AG09319 (cell line): ENCODE data around the gene MYOM1.

Experiments used
- DNase-seq: peaks from one replicate; pipeline ENCODE4 v3.0.0-alpha.2; 2010; ENCODE audit warnings: low read depth; ENCODE audit errors: extremely low read depth
- CTCF ChIP-seq: IDR thresholded peaks from 2 replicates; pipeline ENCODE4 v1.5.1; 2011; ENCODE audit warnings: low read depth, mild to moderate bottlenecking, inconsistent platforms, low read length, moderate library complexity

Gene MYOM1

GRCh38 chr18:3044931-3045698, 174.7 kb downstream of the MYOM1 start:
- DNase-seq: no peak
- no peak for TF ChIP-seq CTCF

- no peak for TF ChIP-seq CTCF
Measured at GRCh38 chr18:3042379-3042778, 177.4 kb downstream of the MYOM1 start.

GRCh38 chr18:3041843-3042242, 177.9 kb downstream of the MYOM1 start:
- no peak for TF ChIP-seq CTCF
- DNase-seq: no peak

More at GRCh38 chr18:3042379-3042778, 177.4 kb downstream of the MYOM1 start:
- DNase-seq: no peak

- no peak for DNase-seq
- TF ChIP-seq CTCF: no peak
Measured at GRCh38 chr18:3040881-3041280, 178.9 kb downstream of the MYOM1 start.

- TF ChIP-seq CTCF: no peak
- no peak for DNase-seq
Measured at GRCh38 chr18:3040173-3040572, 179.6 kb downstream of the MYOM1 start.

- DNase-seq: peak; percentile 16
- TF ChIP-seq CTCF: no peak
Measured at GRCh38 chr18:3037423-3037915, 182.3 kb downstream of the MYOM1 start.

- TF ChIP-seq CTCF: no peak
Measured at GRCh38 chr18:3036108-3036507, 183.7 kb downstream of the MYOM1 start.

More at GRCh38 chr18:3036108-3036507, 183.7 kb downstream of the MYOM1 start:
- DNase-seq: no peak
